CD4-positive, alpha-beta T cell (primary cell): ENCODE results near the gene CRYZ. TPM values are rescaled to one million over a fixed set of nuclear protein-coding genes. Genes with fewer than 3 reads are reported as not detected.

Experiments
- ATAC-seq: fragments of 200-7000 bp; cut with Tn5 transposase; one replicate; pipeline ENCODE4 v1.10.0; 2022; ENCODE audit warnings: mild to moderate bottlenecking; ENCODE audit not compliant: poor library complexity
- CTCF ChIA-PET: fragments of 350-600 bp; sonication (Branson Sonifier 250); formaldehyde crosslinking; loops from one replicate; lab custom pipeline; 2021; ENCODE audit warnings: antibody characterized with exemption, inconsistent platforms; lab: Charles Lee
- POLR2A ChIA-PET: fragments of 350-600 bp; sonication (Branson Sonifier 250); formaldehyde crosslinking; loops from one replicate; lab custom pipeline; 2021; ENCODE audit warnings: antibody characterized with exemption, inconsistent platforms; lab: Charles Lee
- DNase-seq, 14 experiments: peaks; one replicate each; pipeline ENCODE4 v3.0.0-alpha.2; 2013 to 2020; ENCODE audit warnings: mixed read lengths in 2 of 14
- H3K27ac ChIP-seq, 2 donors: one replicate each; pipeline versions ENCODE4 v1.5.1 to v1.7.0; 2013; ENCODE audit warnings: low read length in 2 of 2, low read depth in 1 of 2, mild to moderate bottlenecking in 1 of 2
- H3K27me3 ChIP-seq, 2 experiments: 1 replicate in 1 of 2; 2 replicates in 1 of 2; pipeline versions ENCODE4 v1.6.1 to v1.7.0; 2013; ENCODE audit warnings: low read length in 2 of 2, control low read depth in 1 of 2, mild to moderate bottlenecking in 1 of 2, moderate library complexity in 1 of 2; ENCODE audit not compliant: insufficient read depth in 2 of 2, control insufficient read depth in 1 of 2
- H3K36me3 ChIP-seq: one replicate; pipeline ENCODE4 v1.6.1; 2013; ENCODE audit warnings: low read length, control low read depth; ENCODE audit not compliant: insufficient read depth
- H3K4me1 ChIP-seq: one replicate; pipeline ENCODE4 v1.6.1; 2013; ENCODE audit warnings: low read length, control low read depth; ENCODE audit not compliant: insufficient read depth
- H3K4me3 ChIP-seq: one replicate; pipeline ENCODE4 v1.5.1; 2013; ENCODE audit warnings: mild to moderate bottlenecking, low read length, moderate library complexity
- H3K9me3 ChIP-seq, 2 experiments: 1 replicate in 1 of 2; 2 replicates in 1 of 2; pipeline versions ENCODE4 v1.6.1 to v1.7.0; 2013; ENCODE audit warnings: low read length in 2 of 2, mild to moderate bottlenecking in 2 of 2, control low read depth in 1 of 2, moderate library complexity in 1 of 2; ENCODE audit not compliant: control insufficient read depth in 1 of 2, insufficient read depth in 1 of 2
- H3K27ac Mint-ChIP-seq: one replicate; pipeline ENCODE4 v1.8.0; 2020; ENCODE audit warnings: mixed read lengths
- H3K27me3 Mint-ChIP-seq: one replicate; pipeline ENCODE4 v1.8.0; 2021; ENCODE audit warnings: mixed read lengths
- H3K36me3 Mint-ChIP-seq: one replicate; pipeline ENCODE4 v1.8.0; 2021; ENCODE audit warnings: low read depth, mixed read lengths
- H3K4me1 Mint-ChIP-seq: one replicate; pipeline ENCODE4 v1.8.0; 2021; ENCODE audit warnings: low read depth, mixed read lengths
- H3K4me3 Mint-ChIP-seq: one replicate; pipeline ENCODE4 v1.8.0; 2020; ENCODE audit warnings: mild to moderate bottlenecking, mixed read lengths
- H3K9me3 Mint-ChIP-seq: one replicate; pipeline ENCODE4 v1.8.0; 2020; ENCODE audit warnings: mixed read lengths
- intact Hi-C, 2 experiments: fragments of 100-400 bp; cut with DNase I in 1 of 2; cut with micrococcal nuclease in 1 of 2; formaldehyde crosslinking; loops; one replicate each; pipeline versions ENCODE4 v1.15.1 to v1.9.0; 2023 to 2025; cut with DNase I, micrococcal nuclease
- total RNA-seq, 174 experiments: library from RNA in 2 of 174; stranded (reverse) in 2 of 174; gene quantifications; one replicate each; pipeline ENCODE4 v1.2.3 and lab custom pipeline; 2021 to 2026
- TF ChIP-seq, protein P1 (sequence below): fragments of 200-600 bp; IDR thresholded peaks from one replicate; pipeline ENCODE4 v1.8.0; 2022; ENCODE audit warnings: antibody characterized with exemption, mild to moderate bottlenecking

The CRYZ gene
- total RNA-seq, 2 experiments from 2014 or later = 4.6 to 6.2 TPM

DNA sequence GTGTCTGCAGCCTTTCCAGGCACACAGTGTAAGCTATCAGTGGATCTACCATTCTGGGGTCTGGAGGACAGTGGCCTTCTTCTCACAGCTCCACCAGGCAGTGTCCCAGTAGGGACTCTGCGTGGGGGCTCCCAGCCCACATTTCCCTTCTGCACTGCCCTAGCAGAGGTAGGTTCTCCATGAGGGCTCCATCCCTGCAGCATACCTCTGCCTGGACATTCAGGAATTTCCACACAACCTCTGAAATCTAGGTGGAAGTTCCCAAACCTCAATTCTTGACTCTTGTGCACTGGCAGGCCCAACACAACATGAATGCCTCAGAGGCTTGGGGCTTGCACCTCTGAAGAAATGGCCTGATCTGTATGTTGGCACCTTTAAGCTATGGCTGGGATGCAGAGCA lies 6.8 kb downstream of the CRYZ start:
- CTCF ChIA-PET = no interaction called here
- H3K27ac Mint-ChIP-seq = no peak overlapping the region
- POLR2A ChIA-PET = interaction anchor here (0.6 kb wide), 1 partner anchor 19 kb away, joined by 3 read pairs; no protein-coding TSS in a partner anchor

DNA sequence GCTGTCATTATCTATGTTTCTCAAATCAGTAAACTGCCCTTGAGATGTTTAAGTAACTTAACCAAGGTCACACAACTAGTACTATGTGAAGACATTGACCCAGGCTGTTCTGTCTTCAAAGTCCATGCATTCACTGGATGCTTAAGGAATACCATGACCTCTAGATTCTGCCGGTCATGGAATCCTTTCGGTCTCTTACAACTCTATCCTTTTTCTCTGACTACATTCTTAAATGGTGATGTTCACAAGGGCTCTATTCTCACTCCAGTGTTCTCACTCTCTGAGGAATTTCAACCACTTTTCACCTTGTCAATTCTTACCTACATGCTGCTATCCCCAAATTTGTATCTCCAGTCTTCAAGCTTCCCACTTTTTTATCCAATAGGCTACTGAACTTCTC lies 15.2 kb downstream of the CRYZ start:
- no peaks in the 10 kb centered on the region for H3K9me3 ChIP-seq
- peaks cover 83% of the 10 kb centered on the region for H3K36me3 ChIP-seq
- H3K4me1 ChIP-seq = no peaks in the 10 kb centered on the region
- no peak overlapping the region for H3K4me3 Mint-ChIP-seq
- TF ChIP-seq, protein P1, sequence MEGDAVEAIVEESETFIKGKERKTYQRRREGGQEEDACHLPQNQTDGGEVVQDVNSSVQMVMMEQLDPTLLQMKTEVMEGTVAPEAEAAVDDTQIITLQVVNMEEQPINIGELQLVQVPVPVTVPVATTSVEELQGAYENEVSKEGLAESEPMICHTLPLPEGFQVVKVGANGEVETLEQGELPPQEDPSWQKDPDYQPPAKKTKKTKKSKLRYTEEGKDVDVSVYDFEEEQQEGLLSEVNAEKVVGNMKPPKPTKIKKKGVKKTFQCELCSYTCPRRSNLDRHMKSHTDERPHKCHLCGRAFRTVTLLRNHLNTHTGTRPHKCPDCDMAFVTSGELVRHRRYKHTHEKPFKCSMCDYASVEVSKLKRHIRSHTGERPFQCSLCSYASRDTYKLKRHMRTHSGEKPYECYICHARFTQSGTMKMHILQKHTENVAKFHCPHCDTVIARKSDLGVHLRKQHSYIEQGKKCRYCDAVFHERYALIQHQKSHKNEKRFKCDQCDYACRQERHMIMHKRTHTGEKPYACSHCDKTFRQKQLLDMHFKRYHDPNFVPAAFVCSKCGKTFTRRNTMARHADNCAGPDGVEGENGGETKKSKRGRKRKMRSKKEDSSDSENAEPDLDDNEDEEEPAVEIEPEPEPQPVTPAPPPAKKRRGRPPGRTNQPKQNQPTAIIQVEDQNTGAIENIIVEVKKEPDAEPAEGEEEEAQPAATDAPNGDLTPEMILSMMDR = no peak
- ATAC-seq (no peak), DNase-seq (no peak)
- H3K36me3 Mint-ChIP-seq = peaks cover 41% of the 10 kb centered on the region
- intact Hi-C loops = no loop called here
- POLR2A ChIA-PET = interaction anchor here (0.7 kb wide), 1 partner anchor 466 kb away, joined by 5 read pairs; no protein-coding TSS in a partner anchor
- no peaks in the 10 kb centered on the region for H3K4me1 Mint-ChIP-seq
- no peak overlapping the region for H3K27ac Mint-ChIP-seq
- CTCF ChIA-PET = no interaction called here
- no peak overlapping the region for H3K27ac ChIP-seq
- H3K4me3 ChIP-seq = no peak overlapping the region
- no peaks in the 10 kb centered on the region for H3K9me3 Mint-ChIP-seq
- no peaks in the 10 kb centered on the region for H3K27me3 Mint-ChIP-seq
- no peaks in the 10 kb centered on the region for H3K27me3 ChIP-seq

More for the DNA sequence above, 6.8 kb downstream of the CRYZ start:
- ATAC-seq (no peak), DNase-seq (no peak)
- no peaks in the 10 kb centered on the region for H3K9me3 Mint-ChIP-seq
- TF ChIP-seq, protein P1 = no peak
- no peaks in the 10 kb centered on the region for H3K27me3 Mint-ChIP-seq
- intact Hi-C loops = no loop called here
- H3K4me3 Mint-ChIP-seq = no peak overlapping the region
- H3K36me3 ChIP-seq = peaks cover 36% of the 10 kb centered on the region
- peaks cover 2% of the 10 kb centered on the region for H3K4me1 ChIP-seq
- peaks cover 81% of the 10 kb centered on the region for H3K36me3 Mint-ChIP-seq
- no peak overlapping the region for H3K27ac ChIP-seq
- H3K4me3 ChIP-seq = no peak overlapping the region
- no peaks in the 10 kb centered on the region for H3K27me3 ChIP-seq
- H3K4me1 Mint-ChIP-seq = peaks cover 38% of the 10 kb centered on the region
- H3K9me3 ChIP-seq = peaks cover 5 to 8% of the 10 kb centered on the region in 2 experiments

DNA sequence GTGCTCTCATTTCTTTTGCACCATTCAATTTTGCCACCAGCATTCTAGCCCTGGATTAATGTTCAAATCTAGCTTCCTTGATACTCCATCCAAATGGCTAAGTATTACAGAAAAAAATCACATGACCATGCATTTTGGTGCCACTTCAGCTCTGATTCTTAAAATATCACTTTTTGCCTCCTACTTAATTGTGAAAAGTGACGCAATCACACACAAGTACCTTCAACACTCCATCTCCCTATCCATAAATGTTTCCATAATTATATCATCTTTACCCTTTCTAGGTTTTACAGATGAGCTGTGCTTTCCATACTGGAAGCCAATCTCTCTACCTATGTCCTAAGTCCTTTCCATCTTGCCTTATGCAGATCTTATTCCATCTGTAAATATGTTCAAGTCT lies 16.0 kb downstream of the CRYZ start:
- Histone ChIP-seq H3K9me3 (no peaks in the 10 kb centered on the region), H3K36me3 (peaks cover 83% of the 10 kb centered on the region), H3K27ac (no peak overlapping the region), H3K4me1 (no peaks in the 10 kb centered on the region), H3K27me3 (no peaks in the 10 kb centered on the region), H3K4me3 (no peak overlapping the region)
- no peak for DNase-seq
- POLR2A ChIA-PET = interaction anchor here (0.7 kb wide), 1 partner anchor 466 kb away, joined by 5 read pairs; no protein-coding TSS in a partner anchor
- Mint-ChIP-seq H3K36me3 (peaks cover 42% of the 10 kb centered on the region), H3K9me3 (no peaks in the 10 kb centered on the region), H3K27me3 (no peaks in the 10 kb centered on the region), H3K27ac (no peak overlapping the region), H3K4me3 (no peak overlapping the region), H3K4me1 (no peaks in the 10 kb centered on the region)
- CTCF ChIA-PET = no interaction called here
- intact Hi-C loops = no loop called here
- TF ChIP-seq, protein P1 = no peak
- ATAC-seq = no peak
